Hepatic stellate cell (primary cell): ENCODE data around the gene CLDND1.

Experiments
- DNase-seq: peaks from one replicate; pipeline ENCODE4 v3.0.0; 2011; ENCODE audit warnings: low spot score

The CLDND1 gene

DNA sequence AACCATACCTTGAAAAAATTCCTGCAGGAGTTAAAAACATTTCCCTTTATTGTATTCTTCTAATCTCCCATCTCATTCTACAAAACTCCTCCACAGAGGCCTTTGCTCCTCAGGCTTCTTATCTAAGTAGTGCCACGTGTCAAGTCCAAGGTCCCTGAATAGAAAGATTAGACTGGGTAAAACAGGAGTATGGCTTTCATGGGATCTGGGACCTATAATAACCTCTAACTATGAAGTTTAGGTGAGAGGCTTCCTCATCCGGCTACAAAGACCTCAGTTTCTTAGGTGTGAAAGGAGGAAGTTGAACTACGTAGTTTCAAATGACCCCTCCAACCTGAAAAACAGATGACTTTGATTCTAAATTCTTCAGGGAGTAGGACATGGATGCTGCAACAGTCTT, 29.1 kb upstream of the CLDND1 start:
- DNase-seq, result no peak

- no peak for DNase-seq
These were observed 28.5 kb upstream of the CLDND1 start for GRCh38 chr3:98551236-98551635.

DNA sequence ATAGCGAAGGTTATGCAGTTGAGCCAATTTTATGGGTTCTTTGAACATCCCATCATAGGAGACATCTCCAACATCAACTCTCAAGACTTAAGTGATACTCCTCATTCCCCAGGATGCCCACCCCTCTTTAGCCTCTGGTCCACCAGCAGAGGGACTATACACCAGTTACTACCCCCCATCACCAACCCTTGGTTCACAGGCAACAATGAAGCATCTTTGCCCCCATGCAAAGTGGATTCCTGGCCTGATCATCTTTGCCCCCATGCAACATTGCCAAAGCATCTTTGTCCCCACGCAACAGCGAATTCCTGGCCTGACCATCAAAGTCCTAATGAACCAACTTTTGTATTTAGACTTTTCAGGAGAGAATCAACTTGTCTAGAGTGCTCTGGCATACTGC, 28.1 kb upstream of the CLDND1 start:
- no peak for DNase-seq

GRCh38 chr3:98548544-98548943, 25.8 kb upstream of the CLDND1 start:
- DNase-seq, result no peak

GRCh38 chr3:98545940-98546339, 23.2 kb upstream of the CLDND1 start:
- no peak for DNase-seq

DNA sequence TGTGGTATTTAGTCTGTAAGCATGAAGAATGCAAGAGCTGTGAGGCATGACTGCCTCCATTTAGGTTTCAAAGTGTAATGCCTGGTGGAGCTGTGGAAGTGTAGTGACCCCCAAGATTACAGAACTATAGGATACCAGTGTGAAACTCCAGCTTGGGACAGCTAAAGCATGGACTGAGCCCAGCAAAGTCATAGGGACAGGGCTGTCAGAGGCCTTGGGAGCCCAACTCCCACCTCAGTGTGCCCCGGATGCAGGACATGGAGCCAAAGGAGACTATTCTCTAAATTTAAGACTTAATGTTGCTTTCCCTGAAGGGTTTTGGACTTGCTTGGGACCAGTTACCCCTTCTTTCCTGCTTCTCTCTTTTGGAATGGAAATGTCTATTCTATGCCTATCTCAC, 19.9 kb upstream of the CLDND1 start:
- no peak for DNase-seq

DNA sequence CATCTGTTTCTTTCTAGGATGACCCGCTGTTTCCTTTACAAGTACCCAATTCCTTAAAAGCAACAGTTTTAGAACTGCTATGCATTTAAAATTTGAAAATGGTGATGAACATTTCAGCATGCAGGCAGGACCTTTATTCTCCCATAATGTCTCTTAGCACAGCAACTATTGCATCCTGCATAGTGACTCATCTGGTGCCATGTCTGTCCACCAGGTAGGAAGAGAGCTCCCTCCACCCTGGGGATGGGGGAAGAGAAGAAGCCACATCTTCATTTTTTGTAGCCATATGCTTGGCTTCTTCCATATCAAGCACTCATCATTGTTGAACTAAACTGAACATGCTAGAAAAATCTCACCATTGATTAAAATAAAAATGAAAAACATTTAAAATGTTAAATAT, 19.0 kb upstream of the CLDND1 start:
- DNase-seq, result no peak

DNA sequence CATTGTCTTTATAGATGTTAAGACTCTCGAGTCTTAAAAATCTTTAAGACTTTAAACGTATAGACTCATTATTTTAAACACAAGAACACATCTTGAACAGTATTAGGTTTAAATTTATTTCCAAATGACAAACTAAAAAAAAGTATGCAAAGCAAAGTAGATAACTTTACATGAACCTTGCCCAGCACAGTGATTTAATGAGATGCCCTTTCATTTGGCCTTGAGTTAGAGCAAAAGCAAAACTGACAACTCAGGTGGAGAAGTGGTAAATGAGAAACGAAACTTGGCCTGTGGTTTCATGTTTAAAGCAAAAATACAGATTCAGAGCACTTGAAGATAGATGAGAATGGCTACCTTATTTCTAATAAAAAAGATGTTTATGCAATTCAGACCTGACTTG, 17.6 kb upstream of the CLDND1 start:
- DNase-seq, result no peak

DNA sequence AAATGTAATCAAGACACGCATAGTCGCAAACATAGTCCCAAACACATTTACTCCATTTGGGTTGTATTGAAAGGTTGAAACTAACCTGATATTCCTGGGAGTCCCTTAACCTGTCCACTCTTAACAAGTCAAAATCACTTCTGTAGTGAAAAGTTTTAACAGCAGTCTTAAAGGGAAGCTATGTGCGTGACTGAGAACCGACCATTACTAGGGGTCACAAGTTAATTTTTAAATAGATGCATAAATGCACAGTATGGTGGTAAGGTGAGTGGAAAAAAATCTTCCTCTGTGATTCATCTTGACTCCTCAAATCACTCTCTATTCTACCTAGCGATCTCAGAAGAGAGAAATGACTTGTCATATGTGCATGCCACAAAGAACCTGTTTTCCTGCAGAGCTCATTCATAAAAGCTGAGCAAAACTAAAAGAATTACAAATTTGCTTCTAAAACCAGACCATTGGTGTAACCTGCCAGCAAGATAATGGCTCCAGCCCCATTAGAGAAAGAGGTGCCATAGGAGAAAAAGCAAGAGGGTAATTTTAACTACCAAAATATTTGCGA, 13.8 kb upstream of the CLDND1 start:
- DNase-seq, result no peak

DNA sequence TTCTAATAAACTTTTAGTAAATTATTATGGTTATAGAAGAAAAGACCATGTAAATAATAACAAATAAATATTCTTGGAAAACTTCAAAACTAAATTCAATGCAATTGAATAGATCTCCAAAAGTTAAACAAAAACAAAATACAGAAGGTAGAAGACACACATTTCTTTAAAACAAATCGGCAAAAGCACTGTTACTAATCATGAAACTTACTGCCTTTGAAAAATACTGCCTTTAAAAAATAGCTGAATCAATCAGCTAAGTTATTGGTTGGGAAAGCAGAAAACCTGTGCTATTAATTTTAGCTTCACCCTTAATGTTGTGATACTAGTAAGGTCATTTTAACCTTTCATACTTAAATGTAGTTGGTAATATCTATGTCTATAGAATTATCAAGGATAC, 12.0 kb upstream of the CLDND1 start:
- no peak for DNase-seq

GRCh38 chr3:98534168-98534567, 11.5 kb upstream of the CLDND1 start:
- DNase-seq, result no peak

- DNase-seq, result no peak
These were observed 10.2 kb upstream of the CLDND1 start for GRCh38 chr3:98532709-98533571.

DNA sequence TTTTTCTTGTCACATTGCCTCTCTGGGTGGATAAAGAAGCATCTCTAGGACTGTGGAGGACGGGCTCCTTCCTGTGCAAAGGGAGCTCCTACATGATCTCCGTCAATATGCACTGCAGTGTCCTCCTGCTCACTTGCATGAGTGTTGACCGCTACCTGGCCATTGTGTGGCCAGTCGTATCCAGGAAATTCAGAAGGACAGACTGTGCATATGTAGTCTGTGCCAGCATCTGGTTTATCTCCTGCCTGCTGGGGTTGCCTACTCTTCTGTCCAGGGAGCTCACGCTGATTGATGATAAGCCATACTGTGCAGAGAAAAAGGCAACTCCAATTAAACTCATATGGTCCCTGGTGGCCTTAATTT, 9.6 kb upstream of the CLDND1 start:
- DNase-seq, result no peak

- DNase-seq, result no peak
These were observed 9.0 kb upstream of the CLDND1 start, which contains the start of gene GPR15 for GRCh38 chr3:98531622-98532274. Gene GPR15 (plus strand): TSS chr3:98531978. CDS start chr3:98532034, 56 bp downstream.

DNA sequence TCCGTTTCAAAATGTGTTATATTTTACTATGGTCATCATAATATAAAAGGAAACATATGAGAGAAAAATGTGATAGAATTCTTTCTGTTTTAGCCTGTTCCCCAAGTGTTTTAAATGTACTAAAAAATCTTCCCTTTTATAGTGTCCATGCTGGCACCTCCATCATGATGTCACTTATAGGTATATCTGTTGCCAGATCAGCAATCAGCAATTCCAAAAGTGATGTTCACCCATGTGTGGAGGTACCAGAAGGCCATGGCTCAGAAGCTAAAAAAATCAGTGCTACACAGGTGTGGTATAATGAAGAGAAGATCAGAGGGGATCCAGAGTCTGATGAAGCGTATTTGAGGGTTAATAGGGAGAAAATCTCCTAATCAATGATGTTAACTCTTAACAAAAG, 8.0 kb upstream of the CLDND1 start:
- DNase-seq, result no peak

DNA sequence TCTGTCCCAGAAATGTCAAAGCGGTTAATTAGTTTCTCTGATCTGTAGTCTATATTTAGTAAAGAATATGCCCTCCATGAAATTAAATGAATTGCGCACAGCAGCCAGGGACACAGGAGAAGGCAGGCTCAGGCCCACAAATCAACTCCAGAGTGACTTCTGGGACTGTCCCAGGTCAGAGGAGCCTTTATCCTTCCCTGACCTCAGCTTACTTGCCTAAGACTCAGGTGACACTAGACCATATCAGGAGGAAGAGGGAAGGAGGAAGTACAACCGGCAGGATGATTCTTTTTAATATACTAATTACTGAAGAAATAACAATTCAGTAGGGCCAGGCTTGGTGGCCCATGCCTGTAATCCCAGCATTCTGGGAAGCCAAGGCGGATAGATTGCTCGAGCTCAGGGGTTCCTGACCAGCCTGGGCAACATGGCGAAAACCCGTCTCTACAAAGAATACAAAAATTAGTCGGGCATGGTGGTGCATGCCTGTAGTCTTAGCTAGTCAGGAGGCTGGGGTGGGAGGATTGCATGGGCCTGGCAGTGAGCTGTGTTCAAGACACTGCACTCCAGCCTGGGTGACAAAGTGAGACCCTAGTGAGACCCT, 7.3 kb upstream of the CLDND1 start:
- DNase-seq, result no peak

GRCh38 chr3:98528474-98529346, 6.0 kb upstream of the CLDND1 start:
- DNase-seq, result no peak

DNA sequence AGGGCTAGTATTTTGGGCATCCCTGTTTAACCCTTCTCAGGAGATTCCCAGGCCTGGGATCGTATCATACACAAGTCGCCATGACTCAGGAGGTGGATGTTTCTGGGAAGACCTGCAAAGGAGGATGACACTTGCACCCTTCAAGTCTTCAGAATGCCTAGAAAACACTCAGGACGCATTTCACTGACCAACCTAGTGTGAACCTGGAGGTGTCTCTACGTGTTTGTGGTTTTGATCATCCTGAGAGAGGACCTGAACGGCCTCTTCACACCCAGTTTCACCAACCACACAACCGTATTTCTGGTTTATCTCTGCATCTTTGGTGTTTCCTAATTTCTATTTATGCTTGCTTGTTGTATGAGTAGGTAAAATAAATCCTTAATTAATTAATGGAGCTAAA, 2.8 kb upstream of the CLDND1 start:
- DNase-seq, result no peak

GRCh38 chr3:98521897-98522543, 682 bp downstream of the CLDND1 start:
- peak; percentile 50 for DNase-seq

- DNase-seq, result peak; percentile 20
These were observed 3.4 kb downstream of the CLDND1 start for GRCh38 chr3:98519351-98519750.

- DNase-seq, result no peak
These were observed 3.9 kb downstream of the CLDND1 start for GRCh38 chr3:98518816-98519215.
